T-helper 2 cell (primary cell): ENCODE data around the gene PRRT1.

Experiments used
- DNase-seq, 5 experiments: peaks; one replicate each; pipeline versions ENCODE4 v3.0.0 to v3.0.0-alpha.2; 2012 to 2022

Gene PRRT1

DNA sequence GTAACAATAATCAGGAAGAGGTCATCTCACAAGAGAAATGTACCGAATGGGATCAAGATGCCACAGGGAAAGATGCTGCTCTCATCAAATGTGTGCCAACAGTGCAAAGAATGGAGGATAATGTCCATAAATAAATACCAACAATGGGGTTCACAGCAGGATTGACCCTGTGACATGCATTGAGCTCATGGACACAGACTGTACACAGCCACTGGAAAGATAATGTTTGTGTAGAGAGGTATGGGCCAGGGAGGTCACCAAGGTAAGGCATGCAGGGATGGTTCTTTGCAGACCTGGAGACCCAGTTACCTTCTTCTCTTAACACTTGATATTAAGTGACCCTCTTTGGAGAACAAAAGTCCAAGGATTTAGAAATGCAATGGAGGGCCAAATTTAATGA, 22.7 kb upstream of the PRRT1 start:
- no peak for DNase-seq

DNA sequence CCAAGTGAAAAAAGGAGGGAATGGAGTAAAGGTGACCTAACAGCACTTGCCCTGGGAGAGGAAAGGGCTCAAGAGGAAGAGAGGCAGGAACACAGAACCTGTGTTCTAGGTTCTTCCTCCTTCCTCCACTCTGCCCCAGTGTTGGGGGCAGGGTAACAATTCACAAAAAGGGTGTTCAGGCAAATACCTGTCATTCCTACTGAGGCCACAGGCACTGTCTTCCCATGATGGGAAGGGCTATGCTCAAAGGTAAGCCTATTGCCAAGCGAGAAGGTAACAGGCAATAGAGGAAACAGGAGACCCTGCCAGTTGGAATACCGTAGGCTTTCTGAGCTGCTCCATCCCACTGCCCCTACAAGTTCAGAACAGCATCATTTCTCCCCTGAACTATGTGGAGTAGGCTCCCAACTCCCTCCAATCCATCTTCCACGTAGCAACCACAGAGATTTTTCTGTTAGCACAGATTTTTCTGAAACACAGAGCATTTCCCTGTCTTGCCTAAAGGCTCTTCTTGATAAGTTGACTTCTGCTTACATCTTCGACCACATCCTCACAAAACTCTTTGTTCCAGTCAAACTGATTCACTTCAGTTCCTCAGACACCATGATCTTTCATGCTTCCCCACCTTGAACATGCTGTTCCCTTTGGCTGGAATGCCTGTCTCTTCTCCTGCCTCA, 21.4 kb upstream of the PRRT1 start:
- DNase-seq, result no peak

DNA sequence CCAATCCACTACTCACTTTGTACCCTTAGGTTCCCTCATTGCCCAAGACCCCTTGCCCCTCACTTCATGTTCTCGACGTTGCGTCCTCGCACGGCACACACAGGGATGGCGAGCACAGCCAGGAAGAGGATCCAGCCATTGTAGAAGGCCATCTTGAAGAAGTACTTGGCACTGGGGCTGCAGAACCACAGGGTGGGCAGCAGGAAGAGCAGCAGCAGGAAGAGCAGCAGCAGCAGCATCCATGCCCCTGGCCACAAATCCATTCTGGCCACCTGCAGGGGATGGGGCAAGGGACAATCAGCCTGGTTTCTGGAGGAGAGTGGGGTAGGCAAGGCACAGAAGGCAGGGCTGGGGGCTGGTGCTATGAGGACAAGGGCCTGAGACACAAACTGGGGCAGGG, 19.5 kb upstream of the PRRT1 start:
- DNase-seq, result no peak

DNA sequence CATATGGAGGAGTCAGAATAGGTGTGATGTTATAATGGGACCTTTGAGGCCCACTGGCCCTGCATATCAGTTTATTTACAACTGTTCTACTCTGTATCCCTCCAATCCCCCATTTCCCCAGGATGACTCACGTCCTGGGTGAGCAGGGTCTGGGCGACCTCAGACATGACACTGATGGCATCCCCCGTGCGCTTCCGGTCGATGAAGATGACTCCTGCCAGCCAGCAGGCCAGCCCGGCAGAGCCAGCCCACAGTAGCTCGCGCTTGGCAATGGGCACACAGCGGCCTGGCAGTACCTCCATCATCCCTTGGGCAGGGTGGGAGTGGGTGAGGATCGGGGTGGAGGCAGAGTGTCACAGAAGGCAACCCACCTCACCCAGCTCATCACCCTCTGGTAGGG, 18.6 kb upstream of the PRRT1 start:
- no peak for DNase-seq

DNA sequence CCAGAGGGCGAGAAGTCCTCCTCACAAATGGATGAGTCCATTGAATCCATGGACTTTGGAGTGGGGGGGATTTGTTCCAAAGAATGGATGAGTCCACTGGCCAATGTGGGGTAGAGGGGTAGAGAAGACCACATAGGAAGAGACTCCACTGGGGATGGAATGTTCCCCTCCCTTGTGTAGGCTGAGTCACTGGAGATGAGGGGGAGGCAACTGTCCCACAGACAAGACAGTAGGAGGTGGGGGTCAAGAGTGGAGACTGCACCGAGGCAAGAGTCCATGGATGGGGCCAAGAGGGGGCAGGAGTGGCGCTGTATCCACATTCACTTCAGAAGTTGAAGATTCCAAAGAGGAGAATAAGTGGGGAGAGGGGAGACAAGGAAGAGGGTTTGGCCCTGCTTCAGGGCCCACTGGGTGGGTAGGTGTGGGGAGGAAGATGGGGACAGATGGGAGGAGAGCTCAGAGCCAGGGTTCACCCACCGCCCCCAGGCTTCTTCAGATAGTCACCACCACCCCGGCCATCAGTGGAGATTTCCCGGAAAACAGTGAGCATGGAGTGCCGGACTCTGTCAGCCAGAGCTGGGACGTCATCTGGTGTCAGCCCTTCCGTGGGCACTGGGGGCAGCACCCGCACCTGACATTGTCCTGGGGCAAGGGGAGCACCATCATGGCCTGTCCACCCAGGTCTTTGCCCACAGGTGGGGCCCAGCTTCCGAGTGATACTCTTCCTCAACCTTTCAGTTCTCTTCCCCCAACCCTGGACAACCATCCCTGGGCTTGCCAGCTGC, 17.3 kb upstream of the PRRT1 start:
- DNase-seq, result no peak

DNA sequence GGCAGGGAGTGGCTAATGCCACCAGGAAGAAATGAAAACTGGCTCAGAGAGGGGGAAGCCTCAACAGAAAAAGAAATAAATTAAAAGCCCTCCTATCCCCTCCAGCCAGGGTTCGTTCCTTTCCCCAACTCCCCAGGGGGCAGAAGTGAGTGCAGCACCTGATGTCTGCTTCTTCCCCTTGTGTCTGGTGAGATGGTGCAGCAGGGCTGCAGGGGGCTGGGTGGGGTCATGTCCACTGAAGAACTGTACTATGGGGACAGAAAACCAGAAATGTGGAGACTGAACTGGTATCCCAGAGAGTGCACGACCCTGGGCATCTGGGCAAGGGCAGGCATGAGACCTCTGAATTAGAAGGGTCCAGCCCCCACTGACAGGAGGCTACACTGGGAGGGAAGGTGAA, 16.6 kb upstream of the PRRT1 start:
- DNase-seq, result no peak

DNA sequence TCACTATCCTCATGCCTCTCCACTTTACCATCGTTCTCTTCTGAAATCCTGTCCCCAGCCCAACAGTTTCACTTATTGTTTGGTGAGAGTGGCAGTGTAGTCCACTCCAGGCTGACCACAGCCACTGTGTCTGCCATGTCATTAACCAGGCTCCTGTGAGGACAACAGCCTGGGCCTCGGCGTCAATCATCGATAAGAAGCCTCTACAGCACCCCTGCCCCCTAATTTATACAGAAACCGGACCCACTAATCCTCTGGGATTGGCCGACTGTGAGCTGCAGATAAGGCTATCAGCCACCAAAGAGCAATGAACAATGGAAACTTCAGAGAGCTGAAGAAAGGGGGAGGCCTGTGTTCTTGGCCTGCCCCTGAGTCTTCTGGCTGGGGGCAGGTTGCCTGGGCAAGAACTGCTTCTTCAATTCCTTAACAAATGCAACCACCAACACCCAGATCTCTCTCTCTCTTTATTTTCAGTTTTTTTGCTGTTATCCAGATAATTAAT, 16.1 kb upstream of the PRRT1 start:
- DNase-seq, result no peak

DNA sequence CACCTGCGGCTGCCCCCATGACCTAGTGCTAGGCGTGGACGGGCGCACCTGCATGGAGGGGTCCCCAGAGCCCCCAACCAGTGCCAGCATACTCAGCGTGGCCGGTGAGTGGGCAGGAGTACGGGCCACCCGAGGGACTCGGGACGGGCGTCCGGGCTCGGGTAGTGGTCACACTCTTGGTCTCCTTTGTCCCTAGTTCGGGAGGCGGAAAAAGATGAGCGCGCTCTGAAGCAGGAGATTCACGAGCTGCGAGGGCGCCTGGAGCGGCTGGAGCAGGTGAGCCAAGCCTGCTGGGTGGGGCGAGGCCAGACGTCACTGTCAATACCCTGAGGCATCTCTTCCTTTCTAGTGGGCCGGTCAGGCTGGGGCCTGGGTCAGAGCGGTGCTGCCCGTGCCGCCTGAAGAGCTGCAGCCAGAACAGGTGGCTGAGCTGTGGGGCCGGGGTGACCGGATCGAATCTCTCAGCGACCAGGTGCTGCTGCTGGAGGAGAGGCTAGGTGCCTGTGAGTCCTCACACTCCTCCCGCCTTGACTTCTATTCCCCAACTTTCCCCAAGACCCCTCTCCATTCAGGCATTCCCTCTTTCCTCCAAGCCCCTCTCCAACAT, 15.5 kb upstream of the PRRT1 start:
- DNase-seq, result no peak

DNA sequence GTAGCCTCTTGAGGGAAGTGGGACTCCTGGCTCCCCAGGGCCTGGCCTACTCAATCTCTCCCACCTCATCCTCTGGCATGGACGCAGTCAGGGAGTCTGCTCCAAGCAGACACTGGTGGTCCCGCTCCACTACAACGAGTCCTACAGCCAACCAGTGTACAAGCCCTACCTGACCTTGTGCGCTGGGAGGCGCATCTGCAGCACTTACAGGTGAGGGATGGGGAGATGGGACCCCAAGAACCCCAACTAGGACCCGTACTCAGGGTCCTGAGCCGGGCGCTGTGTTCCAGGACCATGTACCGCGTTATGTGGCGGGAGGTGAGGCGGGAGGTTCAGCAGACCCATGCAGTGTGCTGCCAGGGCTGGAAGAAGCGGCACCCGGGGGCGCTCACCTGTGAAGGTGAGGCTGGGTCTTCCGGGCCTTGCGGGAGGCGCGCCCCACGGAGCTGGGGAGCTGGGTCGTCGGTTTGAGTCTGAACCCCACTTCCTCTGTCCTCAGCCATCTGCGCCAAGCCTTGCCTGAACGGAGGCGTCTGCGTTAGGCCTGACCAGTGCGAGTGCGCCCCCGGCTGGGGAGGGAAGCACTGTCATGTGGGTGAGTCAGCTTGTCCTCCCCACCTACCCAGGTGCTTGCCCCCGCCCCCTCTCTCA, 14.8 kb upstream of the PRRT1 start:
- no peak for DNase-seq

DNA sequence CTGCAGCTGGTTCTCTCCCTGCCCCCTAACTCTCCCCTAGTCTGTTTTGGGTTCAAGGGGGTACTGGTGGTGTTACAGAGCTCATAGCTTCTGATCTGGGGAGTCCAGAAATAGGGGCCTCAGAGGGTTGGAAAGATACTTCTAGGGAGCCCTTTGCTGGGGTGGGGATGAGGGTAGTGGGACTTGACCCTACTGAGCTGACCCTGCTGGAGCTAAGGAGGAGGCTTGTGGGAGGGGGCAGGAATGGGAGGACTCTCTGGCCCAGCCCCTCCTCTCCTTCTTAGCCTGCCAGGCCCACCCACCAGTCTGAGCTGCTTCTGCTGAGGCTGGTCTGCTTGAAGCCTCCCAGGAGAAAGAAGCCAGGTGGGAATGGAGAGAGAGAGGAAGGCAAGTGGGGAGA, 12.6 kb upstream of the PRRT1 start, which contains the start of gene EGFL8:
EGFL8 (plus strand) TSS at position 301 of the 400 bp plus-strand sequence. CDS start 1,571 bp downstream, outside the sequence.
- no peak for DNase-seq

DNA sequence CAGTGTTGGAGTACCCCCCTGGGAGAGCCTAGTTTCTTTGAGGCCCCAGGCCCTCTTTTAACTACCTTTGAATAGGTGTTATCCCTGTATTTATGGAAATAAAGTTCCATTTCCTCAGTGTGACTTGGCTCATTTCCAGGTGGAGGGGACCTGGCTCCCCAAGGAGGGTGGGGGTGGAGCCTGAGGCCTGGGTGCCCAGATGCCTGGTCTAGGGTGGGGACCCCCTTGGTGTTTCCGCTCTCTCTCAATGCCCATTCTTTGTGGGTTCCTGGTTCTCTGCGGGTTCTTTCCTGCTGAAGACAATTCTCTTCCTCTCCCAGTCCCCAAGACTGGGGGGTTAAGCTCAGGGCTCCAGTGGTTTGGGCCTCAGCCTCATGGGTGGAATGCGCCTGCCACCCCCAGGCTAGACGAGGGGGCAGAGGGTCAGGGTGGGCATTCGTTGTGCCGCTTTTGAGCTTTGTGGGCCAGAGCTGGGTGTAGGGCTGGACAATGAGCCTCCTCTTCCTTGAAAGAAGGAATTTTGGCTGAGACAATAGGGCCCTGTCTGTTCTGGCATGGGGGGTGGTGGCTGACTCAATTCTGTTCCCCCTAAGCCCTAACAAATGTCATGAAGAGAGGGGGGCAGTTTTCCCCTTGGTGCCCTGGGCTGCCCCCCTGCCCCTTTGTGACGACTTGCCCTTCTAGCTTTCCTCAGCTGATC, 12.0 kb upstream of the PRRT1 start:
- no peak for DNase-seq

DNA sequence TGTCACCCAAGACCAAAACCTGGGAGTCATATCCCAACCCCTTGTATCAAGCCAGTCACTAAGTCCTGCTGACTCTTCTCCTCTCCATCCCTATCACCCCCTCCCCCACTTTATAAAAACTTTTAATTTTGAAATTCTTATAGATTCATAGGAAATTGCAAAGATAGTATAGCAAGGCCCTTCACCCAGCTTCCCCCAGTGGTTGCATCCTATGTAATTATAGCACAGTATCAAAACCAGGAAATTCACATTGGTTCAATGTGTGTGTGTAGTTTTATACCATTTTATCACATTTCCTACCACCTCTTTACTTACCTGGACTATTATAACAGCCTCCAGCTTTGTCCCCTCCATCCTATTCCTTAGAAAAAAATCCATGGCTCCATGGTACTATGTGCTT, 6.3 kb upstream of the PRRT1 start:
- DNase-seq, result no peak

DNA sequence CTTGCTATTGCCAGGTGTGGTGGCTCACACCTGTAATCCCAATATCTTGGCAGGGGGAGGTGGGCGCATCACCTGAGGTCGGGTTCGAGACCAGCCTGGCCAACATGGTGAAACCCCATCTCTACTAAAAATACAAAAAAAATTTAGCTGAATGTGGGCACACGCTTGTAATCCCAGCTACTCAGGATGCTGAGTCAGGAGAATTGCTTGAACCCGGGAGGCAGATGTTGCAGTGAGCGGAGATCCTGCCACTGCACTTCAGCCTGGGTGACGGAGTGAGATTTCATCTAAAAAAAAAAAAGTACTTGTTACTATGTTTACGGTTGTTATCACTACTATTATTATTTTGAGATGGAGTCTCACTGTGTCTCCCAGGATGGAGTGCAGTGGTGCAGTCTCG, 5.2 kb upstream of the PRRT1 start:
- DNase-seq, result no peak

DNA sequence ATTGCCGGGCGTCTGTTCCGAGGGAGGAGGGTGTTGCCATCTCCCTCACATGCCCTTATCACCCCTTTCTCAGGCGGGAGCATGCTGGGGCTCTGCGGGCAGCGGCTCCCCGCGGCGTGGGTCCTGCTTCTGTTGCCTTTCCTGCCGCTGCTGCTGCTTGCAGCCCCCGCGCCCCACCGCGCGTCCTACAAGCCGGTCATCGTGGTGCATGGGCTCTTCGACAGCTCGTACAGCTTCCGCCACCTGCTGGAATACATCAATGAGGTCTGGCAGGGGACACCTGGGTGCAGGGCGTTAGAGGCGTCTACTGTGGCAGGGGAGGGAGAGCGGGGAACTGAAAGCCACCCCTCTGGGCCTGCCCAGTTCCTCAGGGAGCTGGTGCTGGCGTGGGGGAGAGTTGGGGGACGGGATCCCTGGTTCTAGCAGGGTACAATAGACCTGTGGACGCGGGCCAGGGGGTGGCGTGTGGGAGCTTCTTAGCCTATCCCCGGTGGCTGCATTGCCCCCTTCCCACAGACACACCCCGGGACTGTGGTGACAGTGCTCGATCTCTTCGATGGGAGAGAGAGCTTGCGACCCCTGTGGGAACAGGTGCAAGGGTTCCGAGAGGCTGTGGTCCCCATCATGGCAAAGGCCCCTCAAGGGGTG, 2.9 kb upstream of the PRRT1 start:
- DNase-seq, result peak in 4 of 5 experiments; percentile 30 to 80 (median 52)

DNA sequence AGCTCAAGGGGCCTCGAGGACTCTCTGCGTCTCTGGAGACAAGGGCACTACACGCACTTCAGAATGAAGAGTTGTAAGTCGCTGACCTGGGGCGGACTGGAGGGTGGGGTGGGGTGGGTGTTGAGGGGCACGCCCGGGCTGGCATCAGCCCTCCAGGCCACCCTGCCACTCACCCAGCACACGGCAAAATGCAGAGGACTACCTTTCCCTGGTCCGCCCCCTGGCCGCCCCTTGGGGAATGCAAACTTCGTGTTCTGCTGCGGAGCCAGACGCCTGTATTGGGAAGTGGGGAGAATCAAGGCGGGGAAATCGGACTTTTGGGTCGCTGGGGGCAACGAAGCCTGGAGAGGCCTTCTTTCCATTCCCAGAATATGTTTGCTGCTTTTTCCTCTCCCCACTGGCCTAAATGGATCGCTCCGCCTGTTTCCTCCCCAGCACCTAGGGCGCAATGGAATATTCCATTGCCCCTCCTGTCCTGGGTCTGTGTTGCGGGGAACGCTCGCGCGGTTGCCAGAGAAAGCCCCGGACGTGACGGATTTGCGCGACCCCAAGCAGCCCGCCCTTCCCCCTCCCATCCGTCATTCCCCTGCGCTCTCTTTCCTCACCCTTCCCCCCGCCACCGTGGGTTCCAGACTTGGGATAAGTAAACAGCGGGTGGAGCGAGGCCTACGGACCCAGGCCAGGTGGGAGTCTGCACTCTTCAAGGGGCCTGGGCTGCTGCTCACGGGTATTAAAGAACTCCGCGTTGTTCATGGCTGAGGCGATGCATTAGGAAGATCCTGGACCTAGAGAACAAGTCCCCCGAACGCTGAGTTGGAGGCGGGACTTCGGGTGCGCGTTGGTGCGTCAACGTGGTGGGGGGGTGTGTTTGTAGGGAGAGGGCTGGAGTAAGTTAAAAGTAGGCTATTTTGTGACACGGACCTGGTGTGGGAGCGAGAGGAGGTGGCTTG, 2.1 kb upstream of the PRRT1 start, which contains the start of gene PPT2:
PPT2 (plus strand) TSS at position 578 of the 950 bp plus-strand sequence. CDS start 454 bp downstream, outside the sequence.
- DNase-seq, result peak in 4 of 5 experiments; percentile 45 to 90 (median 66)

DNA sequence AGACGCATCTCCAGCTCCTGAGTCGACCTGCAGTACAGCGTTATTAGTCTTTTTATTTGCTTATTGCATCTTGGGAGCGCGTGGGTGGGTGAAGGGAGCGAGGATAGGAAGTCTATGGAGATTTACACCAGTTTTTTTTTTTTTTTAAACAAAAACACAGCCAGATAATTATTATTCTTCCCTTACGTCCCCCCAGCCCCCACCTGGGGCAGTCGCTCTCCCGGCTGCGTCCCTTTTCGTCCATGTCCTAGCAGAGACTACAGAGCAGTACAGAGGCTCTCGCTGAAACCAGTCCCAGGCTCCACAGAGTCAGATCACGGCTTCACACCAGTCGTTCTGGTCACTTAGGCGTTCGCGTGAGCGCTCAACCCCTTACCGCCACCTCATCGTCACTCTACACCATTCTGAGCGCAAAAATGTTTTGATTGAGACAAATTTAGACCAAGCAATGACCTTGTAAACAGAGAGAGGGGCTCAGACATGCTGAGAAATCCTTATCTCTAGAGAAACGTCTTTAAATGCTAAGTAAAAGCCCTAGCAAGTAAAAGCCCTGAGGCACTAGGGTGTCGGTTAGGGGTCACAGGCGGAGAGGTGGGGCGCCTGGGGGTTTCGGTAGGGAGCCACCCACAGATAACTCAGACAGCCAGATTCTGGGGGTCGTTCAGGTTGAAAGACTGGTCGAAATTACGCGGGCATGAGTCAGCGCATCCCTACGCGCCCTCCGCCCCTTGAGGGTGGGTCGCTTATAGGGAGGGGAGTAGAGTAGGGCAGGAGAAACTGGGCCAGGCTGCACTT, 1.2 kb upstream of the PRRT1 start:
- DNase-seq, result no peak

DNA sequence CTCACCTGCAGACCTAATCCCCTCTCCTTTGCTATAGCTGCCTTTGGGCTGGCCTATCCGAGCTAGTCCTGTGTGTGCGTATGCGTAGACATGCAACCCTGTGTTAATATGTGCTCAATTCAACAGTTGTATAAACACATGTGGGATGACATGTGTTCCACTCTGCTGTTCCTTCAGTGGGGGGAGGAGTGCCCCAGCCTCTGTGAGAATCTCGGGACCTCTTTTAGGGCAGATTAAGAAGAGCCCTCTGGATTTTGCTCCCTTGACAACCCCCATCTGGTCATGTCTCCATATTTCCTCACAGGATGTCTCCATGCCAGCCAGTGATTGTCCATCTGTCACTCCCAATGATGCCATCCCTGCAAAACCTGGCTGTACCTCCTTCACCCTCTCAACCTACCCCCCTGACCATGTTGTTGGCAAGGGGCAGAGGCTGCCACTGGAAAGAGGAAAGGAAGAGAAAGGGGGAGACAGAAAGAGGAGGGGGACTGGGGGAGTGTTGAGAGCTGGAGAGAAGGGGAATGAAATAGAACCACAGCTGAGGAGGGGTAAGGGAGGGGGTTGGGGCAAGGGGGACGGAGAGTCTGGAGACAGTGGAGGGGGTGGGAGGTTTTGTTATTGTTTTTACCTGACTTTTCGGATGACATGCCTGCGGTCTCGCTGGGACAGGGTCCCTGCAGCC, 417 bp downstream of the PRRT1 start:
- DNase-seq, result no peak

DNA sequence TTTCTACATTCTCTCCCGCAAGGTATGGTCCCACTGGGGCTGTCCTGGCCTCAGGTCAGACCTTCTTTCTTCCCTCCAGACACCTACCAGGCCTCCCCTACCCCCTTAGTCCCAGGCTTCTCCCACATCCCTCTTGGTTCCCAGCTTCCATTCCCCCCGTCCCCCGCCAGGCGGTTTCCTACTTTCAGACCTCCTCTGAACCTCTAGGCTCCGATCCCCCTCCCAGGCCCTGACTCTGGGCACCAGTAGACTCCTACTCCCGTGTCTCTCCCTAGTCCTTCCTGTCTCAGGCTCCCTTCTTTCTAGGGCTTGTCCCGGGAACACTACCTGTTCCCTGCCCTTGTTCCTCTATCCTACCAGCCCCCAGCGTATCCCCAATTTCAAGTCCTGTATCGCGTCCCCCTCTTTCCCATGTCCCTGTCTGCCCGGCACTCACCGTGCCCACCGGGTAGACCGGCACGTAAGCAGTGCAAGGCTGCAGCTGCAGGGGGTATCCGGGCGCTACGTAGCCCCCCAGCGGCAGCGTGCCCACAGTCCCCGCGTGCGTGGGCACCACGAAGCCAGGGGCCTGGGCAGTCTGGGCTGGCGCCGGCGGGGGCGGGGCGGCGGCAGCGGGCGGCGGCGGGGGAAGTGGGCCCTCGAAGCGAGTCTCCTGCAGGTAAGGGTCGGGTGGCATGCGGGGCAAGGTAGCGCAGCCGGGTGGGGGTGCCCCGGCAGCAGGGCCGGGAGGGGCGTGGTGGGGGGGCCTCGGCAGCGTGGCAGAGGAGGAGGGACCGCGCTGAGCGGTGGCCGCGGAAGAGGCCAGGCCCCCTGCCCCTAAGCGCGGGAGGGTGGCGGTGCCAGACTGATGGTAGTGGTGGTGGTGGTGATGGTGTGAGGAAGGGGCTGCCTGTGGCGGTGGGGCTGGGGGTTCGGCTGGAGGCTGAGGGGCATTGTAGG, 1.5 kb downstream of the PRRT1 start:
- no peak for DNase-seq
